Natural killer cell (primary cell): Measurements from ENCODE around the gene LILRA6. TPM values are rescaled to one million over a fixed set of nuclear protein-coding genes. Genes with fewer than 3 reads are reported as not detected.
"Not testable (repeated sequence)": the region's sequence is repeated elsewhere in the genome, so short reads cannot be mapped to it uniquely, and the experiment has no call there.

ENCODE experiments used
- ATAC-seq, 3 donors: fragments of 150-1000 bp in 2 of 3; fragments of 200-7000 bp in 1 of 3; cut with Tn5 transposase; 1 replicate in 1 of 3; 2 replicates in 2 of 3; pipeline ENCODE4 v1.10.0; 2021; ENCODE audit warnings: mild to moderate bottlenecking in 2 of 3, moderate library complexity in 2 of 3
- DNase-seq, 2 donors: peaks; one replicate each; pipeline versions ENCODE4 v3.0.0 to v3.0.0-alpha.2; 2013 to 2021; ENCODE audit warnings: mixed read lengths in 1 of 2
- H3K27ac ChIP-seq: one replicate; pipeline ENCODE4 v1.5.1; 2013; ENCODE audit warnings: mild to moderate bottlenecking, low read length
- H3K27me3 ChIP-seq: one replicate; pipeline ENCODE4 v1.6.1; 2013; ENCODE audit warnings: low read length; ENCODE audit not compliant: control insufficient read depth, insufficient read depth
- H3K36me3 ChIP-seq: one replicate; pipeline ENCODE4 v1.6.1; 2013; ENCODE audit warnings: low read length; ENCODE audit not compliant: control insufficient read depth, insufficient read depth
- H3K4me1 ChIP-seq: one replicate; pipeline ENCODE4 v1.6.1; 2013; ENCODE audit warnings: low read length; ENCODE audit not compliant: control insufficient read depth, insufficient read depth
- H3K4me3 ChIP-seq: one replicate; pipeline ENCODE4 v1.5.1; 2013; ENCODE audit warnings: low read length
- H3K9me3 ChIP-seq: one replicate; pipeline ENCODE4 v1.6.1; 2013; ENCODE audit warnings: low read length; ENCODE audit not compliant: control insufficient read depth, insufficient read depth
- H3K27ac Mint-ChIP-seq, 2 donors: one replicate each; pipeline ENCODE4 v1.8.0; 2022; ENCODE audit warnings: mild to moderate bottlenecking in 2 of 2, mixed read lengths in 2 of 2, moderate library complexity in 1 of 2
- H3K27me3 Mint-ChIP-seq, 2 donors: one replicate each; pipeline ENCODE4 v1.8.0; 2022; ENCODE audit warnings: low read depth in 2 of 2, mixed read lengths in 2 of 2
- H3K36me3 Mint-ChIP-seq: one replicate; pipeline ENCODE4 v1.8.0; 2022; ENCODE audit warnings: mixed read lengths
- H3K4me1 Mint-ChIP-seq, 2 donors: one replicate each; pipeline ENCODE4 v1.8.0; 2022; ENCODE audit warnings: mixed read lengths in 2 of 2
- H3K4me3 Mint-ChIP-seq: one replicate; pipeline ENCODE4 v1.8.0; 2022; ENCODE audit warnings: mild to moderate bottlenecking, moderate library complexity, mixed read lengths
- H3K9me3 Mint-ChIP-seq, 2 donors: one replicate each; pipeline ENCODE4 v1.8.0; 2022; ENCODE audit warnings: mixed read lengths in 2 of 2
- WGBS: methylation state at CpG from one replicate; pipeline ENCODE4 v1.1.7; 2013; ENCODE audit warnings: missing lambda C conversion rate; ENCODE audit not compliant: insufficient coverage; 5-methylcytosine and 5-hydroxymethylcytosine counted together
- intact Hi-C: fragments of 100-400 bp; cut with micrococcal nuclease; formaldehyde crosslinking; loops from one replicate; pipeline ENCODE4 v1.14.2; 2022
- total RNA-seq, 4 donors: library from RNA; stranded (reverse); fragments of 120-200 nt in 1 of 4; gene quantifications; one replicate each; pipeline versions ENCODE4 v1.2.3 to v1.2.4, GENCODE V29; 2013 to 2022
- TF ChIP-seq, protein P1 (sequence below): fragments of 200-600 bp; IDR thresholded peaks from one replicate; pipeline ENCODE4 v1.8.0; 2022; ENCODE audit warnings: antibody characterized with exemption

LILRA6 gene
- total RNA-seq, 3 donors from 2014 or later (not counting 1 experiment from before 2014, with no cell fraction given) = 2.1 to 2.6 (median 2.1) TPM

- peaks cover 5 to 39% of the 10 kb centered on the region in 2 donors for H3K27me3 Mint-ChIP-seq
- DNase-seq, H3K36me3 Mint-ChIP-seq, H3K4me3 Mint-ChIP-seq, H3K36me3 ChIP-seq, intact Hi-C loops, H3K9me3 ChIP-seq, H3K4me1 ChIP-seq, H3K27ac ChIP-seq, H3K4me1 Mint-ChIP-seq, H3K9me3 Mint-ChIP-seq, ATAC-seq, H3K27ac Mint-ChIP-seq, H3K4me3 ChIP-seq: not testable (repeated sequence)
- 84% methylated on average over 12 of the region's 21 CpGs for WGBS
- peaks cover 11% of the 10 kb centered on the region for H3K27me3 ChIP-seq
These were observed 2.9 kb downstream of the LILRA6 start for GRCh38 chr19:54239491-54240371.

- no peak for DNase-seq
- Histone ChIP-seq H3K9me3 (no peaks in the 10 kb centered on the region), H3K4me1 (peaks cover 6% of the 10 kb centered on the region), H3K27ac (no peak overlapping the region), H3K27me3 (peaks cover 34% of the 10 kb centered on the region), H3K4me3 (no peak overlapping the region), H3K36me3 (no peaks in the 10 kb centered on the region)
- Mint-ChIP-seq H3K9me3 (no peaks in the 10 kb centered on the region), H3K27ac (no peak overlapping the region), H3K4me3 (no peak overlapping the region), H3K27me3 (peaks cover 25 to 66% of the 10 kb centered on the region in 2 donors), H3K36me3 (no peaks in the 10 kb centered on the region), H3K4me1 (peaks cover 5 to 6% of the 10 kb centered on the region in 2 donors)
- intact Hi-C loops = no loop called here
- no peak for ATAC-seq
- 81% methylated on average over 5 of the region's 5 CpGs for WGBS
- TF ChIP-seq, protein P1, sequence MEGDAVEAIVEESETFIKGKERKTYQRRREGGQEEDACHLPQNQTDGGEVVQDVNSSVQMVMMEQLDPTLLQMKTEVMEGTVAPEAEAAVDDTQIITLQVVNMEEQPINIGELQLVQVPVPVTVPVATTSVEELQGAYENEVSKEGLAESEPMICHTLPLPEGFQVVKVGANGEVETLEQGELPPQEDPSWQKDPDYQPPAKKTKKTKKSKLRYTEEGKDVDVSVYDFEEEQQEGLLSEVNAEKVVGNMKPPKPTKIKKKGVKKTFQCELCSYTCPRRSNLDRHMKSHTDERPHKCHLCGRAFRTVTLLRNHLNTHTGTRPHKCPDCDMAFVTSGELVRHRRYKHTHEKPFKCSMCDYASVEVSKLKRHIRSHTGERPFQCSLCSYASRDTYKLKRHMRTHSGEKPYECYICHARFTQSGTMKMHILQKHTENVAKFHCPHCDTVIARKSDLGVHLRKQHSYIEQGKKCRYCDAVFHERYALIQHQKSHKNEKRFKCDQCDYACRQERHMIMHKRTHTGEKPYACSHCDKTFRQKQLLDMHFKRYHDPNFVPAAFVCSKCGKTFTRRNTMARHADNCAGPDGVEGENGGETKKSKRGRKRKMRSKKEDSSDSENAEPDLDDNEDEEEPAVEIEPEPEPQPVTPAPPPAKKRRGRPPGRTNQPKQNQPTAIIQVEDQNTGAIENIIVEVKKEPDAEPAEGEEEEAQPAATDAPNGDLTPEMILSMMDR = no peak
These were observed 8.6 kb downstream of the LILRA6 start for GRCh38 chr19:54233941-54234340.

- H3K27ac ChIP-seq = no peak overlapping the region
- Mint-ChIP-seq H3K36me3 (no peaks in the 10 kb centered on the region), H3K4me3 (no peak overlapping the region), H3K4me1 (peaks cover 5 to 6% of the 10 kb centered on the region in 2 donors), H3K27me3 (peaks cover 26 to 52% of the 10 kb centered on the region in 2 donors), H3K9me3 (no peaks in the 10 kb centered on the region), H3K27ac (peak overlapping the region in 1 of 2 donors; percentile 60)
- H3K9me3 ChIP-seq = no peaks in the 10 kb centered on the region
- 18% methylated on average over 17 of the region's 21 CpGs for WGBS
- intact Hi-C loops = loop anchor here (1.0 to 2.0 kb wide), 2 partner anchors 21 to 63 kb away; no protein-coding TSS in a partner anchor
- H3K36me3 ChIP-seq = no peaks in the 10 kb centered on the region
- ATAC-seq = peak; percentile 96 to 100 (median 100)
- peaks cover 36% of the 10 kb centered on the region for H3K27me3 ChIP-seq
- TF ChIP-seq, protein P1 = peak; percentile 90
- DNase-seq = peak; percentile 86 to 94
- H3K4me1 ChIP-seq = peaks cover 6% of the 10 kb centered on the region
- no peak overlapping the region for H3K4me3 ChIP-seq
These were observed 11.3 kb downstream of the LILRA6 start for GRCh38 chr19:54231077-54231931.

DNA sequence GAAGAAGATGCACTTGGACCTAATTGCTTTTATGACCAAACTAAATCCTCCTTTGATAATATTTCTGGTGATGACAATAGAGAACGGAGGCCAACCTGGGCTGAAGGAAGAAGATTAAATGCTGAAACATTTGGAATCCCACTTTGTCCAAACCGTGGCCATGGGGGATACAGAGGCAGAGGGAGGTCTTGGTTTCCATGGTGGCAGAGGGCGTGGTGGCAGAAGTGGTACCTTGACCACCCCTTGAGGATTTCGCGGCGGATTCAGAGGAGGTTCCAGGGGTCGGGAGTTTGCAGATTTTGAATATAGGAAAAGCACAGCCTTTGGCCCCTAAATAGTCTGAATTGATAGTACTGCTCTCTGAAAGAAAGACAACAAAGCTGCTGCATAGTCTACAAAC lies 12.6 kb downstream of the LILRA6 start:
- Histone ChIP-seq H3K9me3 (no peaks in the 10 kb centered on the region), H3K4me3 (no peak overlapping the region), H3K27ac (no peak overlapping the region), H3K4me1 (peaks cover 6% of the 10 kb centered on the region), H3K27me3 (peaks cover 29% of the 10 kb centered on the region), H3K36me3 (no peaks in the 10 kb centered on the region)
- ATAC-seq (no peak), DNase-seq (no peak)
- no peaks in the 10 kb centered on the region for H3K36me3 Mint-ChIP-seq
- TF ChIP-seq, protein P1 = no peak
- no peak overlapping the region for H3K27ac Mint-ChIP-seq
- H3K4me1 Mint-ChIP-seq = peaks cover 5 to 6% of the 10 kb centered on the region in 2 donors
- WGBS = 92% methylated on average over 7 of the region's 7 CpGs
- H3K9me3 Mint-ChIP-seq = no peaks in the 10 kb centered on the region
- peaks cover 23 to 39% of the 10 kb centered on the region in 2 donors for H3K27me3 Mint-ChIP-seq
- no peak overlapping the region for H3K4me3 Mint-ChIP-seq
- intact Hi-C loops = loop anchor here (2.0 kb wide), 1 partner anchor 19 kb away; no protein-coding TSS in a partner anchor
